Naive thymus-derived CD4-positive, alpha-beta T cell (primary cell): ENCODE data around the gene KCNH1. TPM values are rescaled to one million over a fixed set of nuclear protein-coding genes. Genes with fewer than 3 reads are reported as not detected.

Experiments
- ATAC-seq: fragments of 150-1000 bp; cut with Tn5 transposase; 2 replicates; pipeline ENCODE4 v1.10.0; 2021; ENCODE audit warnings: mild to moderate bottlenecking, moderate library complexity
- CTCF ChIA-PET: fragments of 350-600 bp; sonication (Branson Sonifier 250); formaldehyde crosslinking; loops from one replicate; lab custom pipeline; 2021; ENCODE audit warnings: antibody characterized with exemption; lab: Charles Lee
- POLR2A ChIA-PET: fragments of 350-600 bp; sonication (Branson Sonifier 250); formaldehyde crosslinking; loops from one replicate; lab custom pipeline; 2021; ENCODE audit warnings: antibody characterized with exemption, inconsistent platforms; lab: Charles Lee
- DNase-seq, 9 donors: peaks; one replicate each; pipeline versions ENCODE4 v3.0.0 to v3.0.0-alpha.2; 2020 to 2022; ENCODE audit warnings: mixed read lengths in 1 of 9
- H3K27ac ChIP-seq: one replicate; pipeline ENCODE4 v1.7.0; 2013; ENCODE audit warnings: mild to moderate bottlenecking, low read depth, low read length, moderate library complexity
- H3K27me3 ChIP-seq, 2 donors: one replicate each; pipeline ENCODE4 v1.7.0; 2013; ENCODE audit warnings: low read length in 2 of 2, mild to moderate bottlenecking in 2 of 2, moderate library complexity in 2 of 2; ENCODE audit not compliant: control insufficient read depth in 2 of 2, insufficient read depth in 2 of 2
- H3K36me3 ChIP-seq, 3 experiments: 1 replicate in 2 of 3; 2 replicates in 1 of 3; pipeline ENCODE4 v1.7.0; 2013; ENCODE audit warnings: low read length in 3 of 3, mild to moderate bottlenecking in 3 of 3, moderate library complexity in 1 of 3; ENCODE audit not compliant: insufficient read depth in 3 of 3, control insufficient read depth in 2 of 3
- H3K4me1 ChIP-seq, 2 donors: one replicate each; pipeline ENCODE4 v1.7.0; 2013; ENCODE audit warnings: low read length in 2 of 2, mild to moderate bottlenecking in 2 of 2, moderate library complexity in 1 of 2; ENCODE audit not compliant: control insufficient read depth in 2 of 2, insufficient read depth in 2 of 2
- H3K4me3 ChIP-seq: 2 replicates; pipeline ENCODE4 v1.7.0; 2013; ENCODE audit warnings: mild to moderate bottlenecking, low read length
- H3K9me3 ChIP-seq, 3 experiments: 1 replicate in 2 of 3; 2 replicates in 1 of 3; pipeline ENCODE4 v1.7.0; 2013; ENCODE audit warnings: low read length in 3 of 3; ENCODE audit not compliant: control insufficient read depth in 2 of 3
- H3K27ac Mint-ChIP-seq, 9 donors: one replicate each; pipeline ENCODE4 v1.8.0; 2020 to 2022; ENCODE audit warnings: mixed read lengths in 9 of 9, mild to moderate bottlenecking in 8 of 9, moderate library complexity in 5 of 9, inconsistent platforms in 2 of 9
- H3K27me3 Mint-ChIP-seq, 5 donors: one replicate each; pipeline ENCODE4 v1.8.0; 2021 to 2022; ENCODE audit warnings: mixed read lengths in 5 of 5, mild to moderate bottlenecking in 1 of 5
- H3K36me3 Mint-ChIP-seq, 5 donors: one replicate each; pipeline ENCODE4 v1.8.0; 2020 to 2022; ENCODE audit warnings: mixed read lengths in 5 of 5, mild to moderate bottlenecking in 3 of 5, inconsistent platforms in 1 of 5
- H3K4me1 Mint-ChIP-seq, 7 donors: one replicate each; pipeline ENCODE4 v1.8.0; 2020 to 2022; ENCODE audit warnings: mixed read lengths in 7 of 7, mild to moderate bottlenecking in 3 of 7, inconsistent platforms in 1 of 7
- H3K4me3 Mint-ChIP-seq, 10 donors: one replicate each; pipeline ENCODE4 v1.8.0; 2020 to 2022; ENCODE audit warnings: mild to moderate bottlenecking in 10 of 10, mixed read lengths in 10 of 10, moderate library complexity in 6 of 10, inconsistent platforms in 2 of 10
- H3K9me3 Mint-ChIP-seq, 11 donors: one replicate each; pipeline ENCODE4 v1.8.0; 2020 to 2022; ENCODE audit warnings: mixed read lengths in 11 of 11, mild to moderate bottlenecking in 4 of 11, inconsistent platforms in 1 of 11, moderate library complexity in 1 of 11
- intact Hi-C, 2 donors: fragments of 100-400 bp; cut with micrococcal nuclease; formaldehyde crosslinking; loops; one replicate each; pipeline ENCODE4 v1.15.1; 2023
- polyA plus RNA-seq, 2 donors: library from polyadenylated mRNA; unstranded; fragments of 300-500 nt; fragmentation: Illumina TruSeq; gene quantifications; one replicate each; pipeline ENCODE4 v1.2.3, GENCODE V29; 2021
- total RNA-seq, 6 experiments: library from RNA in 5 of 6; stranded (reverse) in 5 of 6; gene quantifications; 1 replicate in 5 of 6; 2 replicates in 1 of 6; pipeline ENCODE4 v1.2.3 and lab custom pipeline; 2021 to 2026

KCNH1 gene
- total and polyA plus RNA-seq, 7 experiments from 2014 or later: not detected

DNA sequence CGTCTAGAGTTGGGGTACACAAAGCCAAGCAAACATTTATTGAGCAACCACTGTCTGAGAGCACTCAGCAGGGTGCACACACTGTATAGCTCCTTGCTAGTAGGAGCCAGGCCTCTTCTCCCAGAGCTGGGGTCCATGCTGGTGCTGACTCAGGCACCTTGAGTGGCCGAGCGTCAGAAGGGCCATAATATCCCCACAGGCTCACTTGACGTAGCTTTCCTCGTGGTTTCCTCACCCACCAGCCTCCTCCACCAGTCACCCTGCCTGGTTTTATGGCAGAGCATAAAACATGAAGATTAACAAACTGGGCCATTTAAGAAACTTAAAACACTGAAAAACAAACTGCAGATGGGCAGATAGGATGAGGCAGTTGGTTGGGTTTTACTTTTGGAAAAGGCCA, 443.7 kb downstream of the KCNH1 start:
- ATAC-seq (no peak), DNase-seq (no peak)
- no peaks in the 10 kb centered on the region for H3K4me1 ChIP-seq
- ChIA-PET POLR2A (no interaction called here), CTCF (no interaction called here)
- H3K4me3 ChIP-seq: no peak overlapping the region
- Mint-ChIP-seq H3K9me3 (no peaks in the 10 kb centered on the region), H3K27ac (no peak overlapping the region), H3K36me3 (no peaks in the 10 kb centered on the region), H3K4me3 (no peak overlapping the region), H3K27me3 (peaks cover 0 to 4% (median 0%) of the 10 kb centered on the region in 5 donors), H3K4me1 (peaks cover 6 to 26% (median 13%) of the 10 kb centered on the region in 7 donors)
- H3K27ac ChIP-seq: no peak overlapping the region
- H3K27me3 ChIP-seq: no peaks in the 10 kb centered on the region
- H3K36me3 ChIP-seq: no peaks in the 10 kb centered on the region
- no peaks in the 10 kb centered on the region for H3K9me3 ChIP-seq
- intact Hi-C loops: no loop called here

DNA sequence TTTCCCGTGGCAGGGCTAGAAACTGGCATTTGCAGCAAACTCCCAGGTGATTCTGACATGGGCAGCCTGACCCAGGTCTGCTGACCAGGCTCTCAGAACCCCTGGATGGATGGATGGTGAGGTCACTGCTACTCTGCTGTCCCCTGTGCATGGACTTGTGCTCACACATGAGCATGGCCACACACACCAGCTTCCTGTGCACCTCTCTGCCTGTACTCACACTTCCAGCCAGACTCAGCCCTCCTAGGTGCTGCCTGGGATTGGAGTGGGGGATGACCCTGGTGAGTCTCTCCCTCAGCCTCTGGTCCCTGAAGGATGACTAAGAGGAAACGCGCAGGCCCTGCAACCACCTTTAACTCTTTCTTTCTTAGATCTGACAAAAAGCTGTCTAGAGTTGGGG, 444.1 kb downstream of the KCNH1 start:
- no peaks in the 10 kb centered on the region for H3K9me3 ChIP-seq
- Mint-ChIP-seq H3K4me3 (no peak overlapping the region), H3K36me3 (no peaks in the 10 kb centered on the region), H3K9me3 (no peaks in the 10 kb centered on the region), H3K4me1 (peaks cover 6 to 26% (median 13%) of the 10 kb centered on the region in 7 donors), H3K27ac (no peak overlapping the region), H3K27me3 (peaks cover 0 to 4% (median 0%) of the 10 kb centered on the region in 5 donors)
- ATAC-seq: no peak
- H3K27me3 ChIP-seq: no peaks in the 10 kb centered on the region
- no peaks in the 10 kb centered on the region for H3K36me3 ChIP-seq
- no peaks in the 10 kb centered on the region for H3K4me1 ChIP-seq
- H3K4me3 ChIP-seq: no peak overlapping the region
- intact Hi-C loops: no loop called here
- no peak overlapping the region for H3K27ac ChIP-seq
- POLR2A ChIA-PET: no interaction called here
- DNase-seq: no peak
- CTCF ChIA-PET: no interaction called here

DNA sequence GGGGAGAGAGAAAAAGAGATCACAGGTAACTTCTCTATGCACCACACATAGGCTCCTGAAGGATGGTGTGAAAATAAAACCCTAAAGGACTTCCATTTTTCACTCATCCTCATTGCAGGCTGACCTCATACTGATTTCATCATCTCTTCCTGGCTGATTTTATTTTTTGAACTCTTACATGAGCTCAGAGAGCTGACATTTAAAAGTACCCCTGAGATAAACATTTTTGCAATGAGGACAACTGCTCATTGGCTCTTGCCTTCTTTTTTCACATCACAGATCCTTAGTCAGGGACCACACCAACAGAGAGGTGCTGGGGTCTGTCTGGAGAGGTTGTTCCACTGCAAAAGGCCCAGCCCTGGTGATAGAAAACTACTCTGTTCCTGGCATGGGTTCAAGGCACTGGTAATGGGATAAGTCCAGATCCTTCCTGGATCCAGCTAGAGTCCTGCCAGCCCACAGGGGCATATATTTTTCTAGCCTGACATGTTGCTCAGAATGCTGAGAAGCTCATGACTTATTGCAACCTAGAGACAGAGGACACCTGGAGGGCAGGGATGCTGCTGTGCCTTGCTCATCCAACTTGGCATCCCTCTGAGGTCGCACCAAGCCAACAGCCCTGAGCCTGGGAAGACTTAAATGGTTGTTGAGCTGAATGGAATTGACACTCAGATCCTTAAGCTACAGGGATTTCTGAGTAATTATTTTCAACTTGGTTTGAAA, 445.3 kb downstream of the KCNH1 start:
- H3K27me3 Mint-ChIP-seq: peaks cover 0 to 1% (median 0%) of the 10 kb centered on the region in 5 donors
- Histone ChIP-seq H3K27ac (no peak overlapping the region), H3K9me3 (no peaks in the 10 kb centered on the region), H3K4me3 (no peak overlapping the region), H3K36me3 (no peaks in the 10 kb centered on the region), H3K4me1 (no peaks in the 10 kb centered on the region), H3K27me3 (no peaks in the 10 kb centered on the region)
- H3K9me3 Mint-ChIP-seq: no peaks in the 10 kb centered on the region
- peaks cover 0 to 4% (median 0%) of the 10 kb centered on the region in 5 donors for H3K36me3 Mint-ChIP-seq
- ChIA-PET POLR2A (no interaction called here), CTCF (no interaction called here)
- DNase-seq (no peak), ATAC-seq (no peak)
- intact Hi-C loops: no loop called here
- no peak overlapping the region for H3K27ac Mint-ChIP-seq
- H3K4me3 Mint-ChIP-seq: no peak overlapping the region
- peaks cover 6 to 26% (median 13%) of the 10 kb centered on the region in 7 donors for H3K4me1 Mint-ChIP-seq

DNA sequence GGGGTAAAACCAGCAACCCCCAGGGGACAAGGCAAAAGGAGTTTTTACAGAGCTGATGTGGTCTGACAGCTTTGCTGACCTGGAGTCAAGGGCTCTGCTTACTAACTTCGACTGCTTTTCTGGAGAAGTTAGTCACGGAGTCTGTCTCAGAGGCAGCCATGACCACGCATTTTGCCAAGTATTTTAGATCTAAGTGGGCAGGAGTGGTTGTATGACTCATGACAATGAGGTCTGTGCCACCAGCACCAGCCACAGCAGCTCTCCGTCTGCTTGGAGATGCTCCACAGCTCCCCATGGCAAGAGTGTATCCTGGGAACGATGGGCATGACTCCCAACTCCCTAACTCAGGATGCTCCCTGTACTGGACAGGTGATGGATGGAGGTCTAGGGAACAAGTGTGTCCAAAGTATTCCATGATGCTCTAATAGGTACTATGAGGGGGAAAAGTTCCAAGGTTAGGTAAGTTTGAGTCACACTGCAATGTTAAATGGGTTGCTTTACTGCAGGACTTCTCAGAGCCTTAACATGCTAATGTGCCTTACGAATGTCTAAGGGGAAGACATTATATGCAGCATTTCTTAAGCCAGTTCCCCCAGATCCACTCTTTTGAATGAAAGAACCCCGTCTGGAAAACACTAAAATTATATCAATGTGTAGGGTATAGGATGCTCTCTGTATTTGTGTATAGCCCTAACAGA, 446.2 kb downstream of the KCNH1 start:
- peaks cover 0 to 4% (median 0%) of the 10 kb centered on the region in 5 donors for H3K36me3 Mint-ChIP-seq
- CTCF ChIA-PET: no interaction called here

DNA sequence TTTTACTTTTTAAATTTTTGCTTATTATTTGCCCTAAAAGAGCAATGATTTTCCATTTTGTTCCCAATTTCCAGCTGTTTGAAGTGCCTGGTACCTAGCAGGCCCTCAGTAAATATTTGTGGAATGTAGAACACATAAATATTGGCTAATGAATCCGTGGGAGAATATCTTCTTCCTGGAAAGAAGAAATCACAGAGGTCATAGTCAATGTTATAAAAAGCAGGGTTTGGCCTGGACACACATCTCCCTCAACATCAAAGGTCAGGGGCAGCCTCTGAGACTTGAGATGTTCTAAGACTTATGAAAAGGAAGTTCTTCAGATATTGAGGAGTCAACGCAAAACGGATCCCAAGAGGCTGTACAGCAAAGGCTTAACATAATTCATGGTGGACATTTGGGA, 447.1 kb downstream of the KCNH1 start:
- H3K4me1 Mint-ChIP-seq: peaks cover 0 to 9% (median 0%) of the 10 kb centered on the region in 7 donors
- no peaks in the 10 kb centered on the region for H3K9me3 ChIP-seq
- H3K4me3 Mint-ChIP-seq: no peak overlapping the region
- ATAC-seq (no peak), DNase-seq (no peak)
- no peaks in the 10 kb centered on the region for H3K4me1 ChIP-seq
- no peak overlapping the region for H3K27ac ChIP-seq
- no peaks in the 10 kb centered on the region for H3K9me3 Mint-ChIP-seq
- H3K36me3 ChIP-seq: no peaks in the 10 kb centered on the region
- no peaks in the 10 kb centered on the region for H3K27me3 ChIP-seq
- CTCF ChIA-PET: no interaction called here
- intact Hi-C loops: no loop called here
- H3K4me3 ChIP-seq: no peak overlapping the region
- H3K27me3 Mint-ChIP-seq: no peaks in the 10 kb centered on the region
- H3K27ac Mint-ChIP-seq: no peak overlapping the region
- peaks cover 0 to 4% (median 0%) of the 10 kb centered on the region in 5 donors for H3K36me3 Mint-ChIP-seq
- POLR2A ChIA-PET: no interaction called here

More for the DNA sequence above, 446.2 kb downstream of the KCNH1 start:
- H3K4me1 ChIP-seq: no peaks in the 10 kb centered on the region
- no peaks in the 10 kb centered on the region for H3K36me3 ChIP-seq
- no peaks in the 10 kb centered on the region for H3K9me3 ChIP-seq
- no peaks in the 10 kb centered on the region for H3K27me3 Mint-ChIP-seq
- intact Hi-C loops: no loop called here
- no peaks in the 10 kb centered on the region for H3K27me3 ChIP-seq
- DNase-seq (no peak), ATAC-seq (no peak)
- H3K9me3 Mint-ChIP-seq: no peaks in the 10 kb centered on the region
- no peak overlapping the region for H3K4me3 ChIP-seq
- H3K4me3 Mint-ChIP-seq: no peak overlapping the region
- no peak overlapping the region for H3K27ac Mint-ChIP-seq
- H3K4me1 Mint-ChIP-seq: peaks cover 0 to 18% (median 6%) of the 10 kb centered on the region in 7 donors
- no peak overlapping the region for H3K27ac ChIP-seq
- POLR2A ChIA-PET: no interaction called here

- DNase-seq (no peak), ATAC-seq (no peak)
- no peak overlapping the region for H3K27ac Mint-ChIP-seq
- POLR2A ChIA-PET: no interaction called here
- H3K4me3 Mint-ChIP-seq: no peak overlapping the region
- peaks cover 0 to 4% (median 0%) of the 10 kb centered on the region in 5 donors for H3K36me3 Mint-ChIP-seq
- Histone ChIP-seq H3K27me3 (no peaks in the 10 kb centered on the region), H3K27ac (no peak overlapping the region), H3K4me1 (no peaks in the 10 kb centered on the region), H3K4me3 (no peak overlapping the region), H3K36me3 (no peaks in the 10 kb centered on the region), H3K9me3 (no peaks in the 10 kb centered on the region)
- peaks cover 0 to 4% (median 0%) of the 10 kb centered on the region in 7 donors for H3K4me1 Mint-ChIP-seq
- intact Hi-C loops: no loop called here
- H3K9me3 Mint-ChIP-seq: no peaks in the 10 kb centered on the region
- CTCF ChIA-PET: no interaction called here
- H3K27me3 Mint-ChIP-seq: no peaks in the 10 kb centered on the region
Observed at GRCh38 chr1:210685295-210685650, 448.7 kb downstream of the KCNH1 start.
